ENCODE results near the gene ZNF44. TPM values are rescaled to one million over a fixed set of nuclear protein-coding genes. Genes with fewer than 3 reads are reported as not detected.

Gene ZNF44
- total and polyA plus RNA-seq, 2 of the 13 experiments (the other 11 are each of a cell fraction or from before 2014, with no cell fraction given): 6.9 to 15.7 TPM

DNA sequence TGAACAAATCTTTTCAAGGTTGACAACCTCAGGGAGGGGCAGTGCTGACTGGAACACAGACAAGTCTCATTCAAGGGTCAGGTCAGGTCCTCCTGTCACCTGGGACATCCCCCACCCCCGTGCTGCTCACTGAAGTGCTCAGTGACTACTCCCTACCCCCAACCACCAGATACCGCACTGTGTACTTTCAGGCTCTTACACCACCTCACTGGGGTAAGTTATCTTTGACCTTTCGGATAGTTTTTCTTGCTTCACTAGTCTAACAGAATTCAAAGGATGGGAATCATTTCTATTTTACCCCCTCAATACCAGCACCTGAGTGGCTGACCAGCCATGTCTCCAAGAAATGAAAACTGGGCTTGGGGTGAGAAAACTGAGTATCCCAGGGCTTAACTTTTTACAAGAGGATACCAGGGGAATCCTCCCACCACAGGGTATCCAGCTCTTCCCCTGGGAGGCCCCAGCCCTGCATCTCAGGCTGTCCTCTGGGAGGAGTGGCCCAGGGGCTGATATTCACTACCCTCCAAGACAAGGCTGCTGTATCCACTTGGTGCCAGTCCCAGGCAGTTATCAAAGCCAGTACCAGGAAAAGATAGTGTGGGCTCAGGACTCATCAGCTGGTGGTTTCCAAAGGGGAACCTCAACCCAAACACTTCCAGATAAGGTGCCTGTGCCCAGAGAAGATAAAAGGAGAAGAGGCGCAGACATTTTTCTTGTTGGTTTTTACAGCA, 36.7 kb upstream of the ZNF44 start (continued):
- TF ChIP-seq, protein P1, sequence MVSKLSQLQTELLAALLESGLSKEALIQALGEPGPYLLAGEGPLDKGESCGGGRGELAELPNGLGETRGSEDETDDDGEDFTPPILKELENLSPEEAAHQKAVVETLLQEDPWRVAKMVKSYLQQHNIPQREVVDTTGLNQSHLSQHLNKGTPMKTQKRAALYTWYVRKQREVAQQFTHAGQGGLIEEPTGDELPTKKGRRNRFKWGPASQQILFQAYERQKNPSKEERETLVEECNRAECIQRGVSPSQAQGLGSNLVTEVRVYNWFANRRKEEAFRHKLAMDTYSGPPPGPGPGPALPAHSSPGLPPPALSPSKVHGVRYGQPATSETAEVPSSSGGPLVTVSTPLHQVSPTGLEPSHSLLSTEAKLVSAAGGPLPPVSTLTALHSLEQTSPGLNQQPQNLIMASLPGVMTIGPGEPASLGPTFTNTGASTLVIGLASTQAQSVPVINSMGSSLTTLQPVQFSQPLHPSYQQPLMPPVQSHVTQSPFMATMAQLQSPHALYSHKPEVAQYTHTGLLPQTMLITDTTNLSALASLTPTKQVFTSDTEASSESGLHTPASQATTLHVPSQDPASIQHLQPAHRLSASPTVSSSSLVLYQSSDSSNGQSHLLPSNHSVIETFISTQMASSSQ (IDR thresholded peaks at IDR 0.05; ENCODE audit: low read depth): peak; percentile 76
- TF ChIP-seq, protein P1 (CRISPR knock-in tag; IDR thresholded peaks at IDR 0.05; ENCODE audit: borderline replicate concordance): peak; percentile 79; the same call in 1 of the 2 replicates
- TF ChIP-seq ZNF335 (CRISPR knock-in tag; IDR thresholded peaks at IDR 0.05) (0 out of 2 replicates have a peak, but pooled peaks have one; percentile 23), ZSCAN31 (CRISPR knock-in tag; IDR thresholded peaks at IDR 0.05; ENCODE audit: low read depth) (no peak), SMAD1 (CRISPR knock-in tag; IDR thresholded peaks at IDR 0.05; ENCODE audit: borderline replicate concordance, low read depth) (no peak), NFE2L1 (CRISPR knock-in tag; IDR thresholded peaks at IDR 0.05; ENCODE audit: borderline replicate concordance) (no peak), ATF6 (CRISPR knock-in tag; conservative IDR thresholded peaks at IDR 0.05) (no peak), CBX5 (CRISPR knock-in tag; IDR thresholded peaks at IDR 0.05; ENCODE audit: borderline replicate concordance) (peak; percentile 45; the same call in 1 of the 2 replicates), PHF21A (CRISPR knock-in tag; IDR thresholded peaks at IDR 0.05) (peak; percentile 57; the same call in 1 of the 2 replicates), HHEX (CRISPR knock-in tag; IDR thresholded peaks at IDR 0.05) (0 out of 2 replicates have a peak, but pooled peaks have one; percentile 41), DPF2 (CRISPR knock-in tag; IDR thresholded peaks at IDR 0.05; ENCODE audit: borderline replicate concordance, low read depth) (peak; percentile 79; the same call in 1 of the 2 replicates), POLR2G (IDR thresholded peaks at IDR 0.05; ENCODE audit: low read depth, low read length) (peak; percentile 72), TBX2 (CRISPR knock-in tag; IDR thresholded peaks at IDR 0.05; ENCODE audit: borderline replicate concordance) (peak; percentile 86), POGK (CRISPR knock-in tag; conservative IDR thresholded peaks at IDR 0.05) (no peak), TOE1 (CRISPR knock-in tag; IDR thresholded peaks at IDR 0.05) (no peak), ZNF782 (CRISPR knock-in tag; IDR thresholded peaks at IDR 0.05; ENCODE audit: borderline replicate concordance) (no peak), NR2F6 (IDR thresholded peaks at IDR 0.05) (peak; percentile 96), NR2F6 (CRISPR knock-in tag; IDR thresholded peaks at IDR 0.05) (peak; percentile 96)
- TF ChIP-seq, protein P2, sequence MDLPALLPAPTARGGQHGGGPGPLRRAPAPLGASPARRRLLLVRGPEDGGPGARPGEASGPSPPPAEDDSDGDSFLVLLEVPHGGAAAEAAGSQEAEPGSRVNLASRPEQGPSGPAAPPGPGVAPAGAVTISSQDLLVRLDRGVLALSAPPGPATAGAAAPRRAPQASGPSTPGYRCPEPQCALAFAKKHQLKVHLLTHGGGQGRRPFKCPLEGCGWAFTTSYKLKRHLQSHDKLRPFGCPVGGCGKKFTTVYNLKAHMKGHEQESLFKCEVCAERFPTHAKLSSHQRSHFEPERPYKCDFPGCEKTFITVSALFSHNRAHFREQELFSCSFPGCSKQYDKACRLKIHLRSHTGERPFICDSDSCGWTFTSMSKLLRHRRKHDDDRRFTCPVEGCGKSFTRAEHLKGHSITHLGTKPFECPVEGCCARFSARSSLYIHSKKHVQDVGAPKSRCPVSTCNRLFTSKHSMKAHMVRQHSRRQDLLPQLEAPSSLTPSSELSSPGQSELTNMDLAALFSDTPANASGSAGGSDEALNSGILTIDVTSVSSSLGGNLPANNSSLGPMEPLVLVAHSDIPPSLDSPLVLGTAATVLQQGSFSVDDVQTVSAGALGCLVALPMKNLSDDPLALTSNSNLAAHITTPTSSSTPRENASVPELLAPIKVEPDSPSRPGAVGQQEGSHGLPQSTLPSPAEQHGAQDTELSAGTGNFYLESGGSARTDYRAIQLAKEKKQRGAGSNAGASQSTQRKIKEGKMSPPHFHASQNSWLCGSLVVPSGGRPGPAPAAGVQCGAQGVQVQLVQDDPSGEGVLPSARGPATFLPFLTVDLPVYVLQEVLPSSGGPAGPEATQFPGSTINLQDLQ (CRISPR knock-in tag; IDR thresholded peaks at IDR 0.05): no peak

Data from HepG2 (cell line).